Esophagus mucosa (tissue), 1 donor: ENCODE data around the gene KRTAP5-11. TPM values are rescaled to one million over a fixed set of nuclear protein-coding genes. Genes with fewer than 3 reads are reported as not detected.
A peak's percentile ranks its signal among the peaks of the same experiment; 100 is the strongest.
"Not testable (repeated sequence)": the region's sequence is repeated elsewhere in the genome, so short reads cannot be mapped to it uniquely, and the experiment has no call there.

Experiments
- ATAC-seq: fragments of 200-7000 bp; cut with Tn5 transposase; one replicate; pipeline ENCODE4 v1.9.1; 2020
- total RNA-seq: library from RNA; stranded (reverse); gene quantifications from one replicate; pipeline ENCODE4 v1.2.4, GENCODE V29; 2023
- donor health status: DM: yes; HTN: yes; CAD: no.

The KRTAP5-11 gene
- not detected for total RNA-seq

GRCh38 chr11:71582309-71582895 is at the start of gene KRTAP5-11:
Gene KRTAP5-11 (minus strand): TSS chr11:71582875. CDS start chr11:71582837, 38 bp downstream.
- no peak for ATAC-seq

GRCh38 chr11:71631551-71631950 is 48.9 kb upstream of the KRTAP5-11 start:
- ATAC-seq, result not testable (repeated sequence)

- ATAC-seq, result not testable (repeated sequence)
Observed at GRCh38 chr11:71630071-71630470, 47.4 kb upstream of the KRTAP5-11 start.

GRCh38 chr11:71628943-71629342 is 46.3 kb upstream of the KRTAP5-11 start:
- ATAC-seq, result not testable (repeated sequence)

GRCh38 chr11:71623226-71623625 is 40.6 kb upstream of the KRTAP5-11 start:
- not testable (repeated sequence) for ATAC-seq

- ATAC-seq, result not testable (repeated sequence)
Observed at GRCh38 chr11:71622561-71622960, 39.9 kb upstream of the KRTAP5-11 start.

- peak; percentile 77 for ATAC-seq
Observed at GRCh38 chr11:71615003-71615402, 32.3 kb upstream of the KRTAP5-11 start.

- not testable (repeated sequence) for ATAC-seq
Observed at GRCh38 chr11:71614366-71614917, 31.8 kb upstream of the KRTAP5-11 start.

- ATAC-seq, result not testable (repeated sequence)
Observed at GRCh38 chr11:71613931-71614330, 31.3 kb upstream of the KRTAP5-11 start.

GRCh38 chr11:71611218-71611910 is 28.7 kb upstream of the KRTAP5-11 start:
- not testable (repeated sequence) for ATAC-seq

- not testable (repeated sequence) for ATAC-seq
Observed at GRCh38 chr11:71608272-71608671, 25.6 kb upstream of the KRTAP5-11 start.

GRCh38 chr11:71607520-71608216 is 25.0 kb upstream of the KRTAP5-11 start:
- ATAC-seq, result not testable (repeated sequence)

GRCh38 chr11:71606853-71607519 is 24.3 kb upstream of the KRTAP5-11 start:
- not testable (repeated sequence) for ATAC-seq

GRCh38 chr11:71604798-71605488 is 22.3 kb upstream of the KRTAP5-11 start:
- ATAC-seq, result not testable (repeated sequence)

GRCh38 chr11:71603221-71603620 is 20.5 kb upstream of the KRTAP5-11 start:
- not testable (repeated sequence) for ATAC-seq

GRCh38 chr11:71589546-71589920 is 6.9 kb upstream of the KRTAP5-11 start:
- ATAC-seq, result not testable (repeated sequence)

- ATAC-seq, result not testable (repeated sequence)
Observed at GRCh38 chr11:71588822-71589545, 6.3 kb upstream of the KRTAP5-11 start.

GRCh38 chr11:71588314-71588713 is 5.6 kb upstream of the KRTAP5-11 start:
- ATAC-seq, result not testable (repeated sequence)

GRCh38 chr11:71585673-71586072 is 3.0 kb upstream of the KRTAP5-11 start:
- ATAC-seq, result not testable (repeated sequence)

GRCh38 chr11:71582969-71583368 is 294 bp upstream of the KRTAP5-11 start:
- ATAC-seq, result not testable (repeated sequence)

- ATAC-seq, result no peak
Observed at GRCh38 chr11:71581826-71582225, 849 bp downstream of the KRTAP5-11 start.
